Endothelial cell of umbilical vein (primary cell): Measurements from ENCODE around the gene MSMB. TPM values are rescaled to one million over a fixed set of nuclear protein-coding genes. Genes with fewer than 3 reads are reported as not detected.
A peak's percentile ranks its signal among the peaks of the same experiment; 100 is the strongest.

Experiments used
- BruUV-seq: library from RNA; stranded (reverse); fragments of 400-500 nt; replicated peaks from 2 replicates; lab custom pipeline; 2021; lab: Mats Ljungman, UMichigan
- CTCF ChIA-PET: fragments of 300-600, 350-600 bp; sonication (Branson Sonifier 250); formaldehyde crosslinking; loops from one replicate; lab custom pipeline; 2021; ENCODE audit warnings: antibody characterized with exemption, inconsistent platforms; lab: Charles Lee
- POLR2A ChIA-PET: fragments of 300-600, 350-600 bp; sonication (Branson Sonifier 250); formaldehyde crosslinking; loops from one replicate; lab custom pipeline; 2021; ENCODE audit warnings: antibody characterized with exemption, inconsistent platforms; lab: Charles Lee
- DNase-seq: peaks from one replicate; pipeline ENCODE4 v3.0.0-alpha.2; 2011; ENCODE audit warnings: low read depth, low spot score
- FAIRE-seq: peaks from 2 replicates; lab custom pipeline; 2011; peaks lifted over from hg19 to GRCh38; lab: Jason Lieb, UNC
- H2AFZ ChIP-seq: 2 replicates; pipeline ENCODE4 v1.6.0; 2012; ENCODE audit warnings: low read depth, low read length, control low read depth, inconsistent platforms
- H3K27ac ChIP-seq: 2 replicates; pipeline ENCODE4 v1.5.1; 2011; ENCODE audit warnings: low read depth, mild to moderate bottlenecking, control low read depth, low read length, moderate library complexity; ENCODE audit not compliant: insufficient read depth
- H3K27me3 ChIP-seq, 2 experiments: 2 replicates each; pipeline versions ENCODE4 v1.6.0 to v1.6.1; 2011; ENCODE audit warnings: low read length in 2 of 2, mixed read lengths in 1 of 2; ENCODE audit not compliant: control insufficient read depth in 2 of 2, insufficient read depth in 2 of 2
- H3K36me3 ChIP-seq, 2 experiments: 2 replicates in 1 of 2; 3 replicates in 1 of 2; pipeline ENCODE4 v1.5.1; 2011; ENCODE audit warnings: low read length in 2 of 2, mild to moderate bottlenecking in 1 of 2, moderate library complexity in 1 of 2; ENCODE audit not compliant: control insufficient read depth in 2 of 2, insufficient read depth in 2 of 2; ENCODE audit errors: extremely low read depth in 1 of 2
- H3K4me1 ChIP-seq: 3 replicates; pipeline ENCODE4 v1.5.1; 2011; ENCODE audit warnings: mild to moderate bottlenecking, low read length; ENCODE audit not compliant: control insufficient read depth, insufficient read depth; ENCODE audit errors: extremely low read depth
- H3K4me2 ChIP-seq: 2 replicates; pipeline ENCODE4 v1.6.1; 2011; ENCODE audit warnings: low read length, control low read depth, mixed read lengths; ENCODE audit not compliant: insufficient read depth
- H3K4me3 ChIP-seq, 3 experiments: fragments of 200-600 bp in 1 of 3; sonication (generic), shearing (Covaris generic) in 1 of 3; replicated peaks in 1 of 3; 2 replicates each; pipeline ENCODE4 v1.5.1; 2011 to 2016; ENCODE audit warnings: control low read depth in 3 of 3, low read length in 3 of 3, mild to moderate bottlenecking in 2 of 3, inconsistent platforms in 1 of 3, low read depth in 1 of 3, moderate library complexity in 1 of 3; ENCODE audit not compliant: insufficient read depth in 1 of 3
- H3K79me2 ChIP-seq: 2 replicates; pipeline ENCODE4 v1.6.0; 2012; ENCODE audit warnings: low read length, inconsistent platforms; ENCODE audit not compliant: control insufficient read depth, insufficient read depth
- H3K9ac ChIP-seq: replicated peaks from 2 replicates; pipeline ENCODE3; 2011; ENCODE audit warnings: low read length, control low read depth; ENCODE audit not compliant: insufficient read depth; ENCODE audit errors: extremely low read depth
- H3K9me1 ChIP-seq: replicated peaks from 3 replicates; pipeline ENCODE4 v1.6.0; 2011; ENCODE audit warnings: mild to moderate bottlenecking, low read length; ENCODE audit not compliant: control insufficient read depth, insufficient read depth; ENCODE audit errors: extremely low read depth
- H3K9me3 ChIP-seq: replicated peaks from 2 replicates; pipeline ENCODE4 v1.5.1; 2012; ENCODE audit warnings: low read length, inconsistent platforms; ENCODE audit not compliant: control insufficient read depth, insufficient read depth
- H4K20me1 ChIP-seq: replicated peaks from 2 replicates; pipeline ENCODE3; 2011; ENCODE audit warnings: mild to moderate bottlenecking, low read length; ENCODE audit not compliant: control insufficient read depth, insufficient read depth; ENCODE audit errors: extremely low read depth
- EZH2 ChIP-seq: IDR thresholded peaks from 2 replicates; pipeline ENCODE4 v1.6.1; 2012; ENCODE audit warnings: borderline replicate concordance, low read depth, mild to moderate bottlenecking, moderate library complexity, low read length, inconsistent platforms; ENCODE audit not compliant: severe bottlenecking
- FOS ChIP-seq: IDR thresholded peaks from 2 replicates; pipeline ENCODE4 v1.6.1; 2011; ENCODE audit warnings: mild to moderate bottlenecking, low read length, moderate library complexity, borderline replicate concordance; ENCODE audit not compliant: insufficient read depth
- GATA2 ChIP-seq: IDR thresholded peaks from 2 replicates; pipeline ENCODE4 v1.7.0; 2011; ENCODE audit warnings: low read depth, mild to moderate bottlenecking, moderate library complexity, mixed read lengths, low read length; ENCODE audit not compliant: insufficient read length, insufficient read depth
- JUN ChIP-seq: IDR thresholded peaks from 2 replicates; pipeline ENCODE4 v1.6.1; 2011; ENCODE audit warnings: borderline replicate concordance, low read depth; ENCODE audit not compliant: insufficient read length, insufficient read depth
- MAX ChIP-seq: IDR thresholded peaks from 2 replicates; pipeline ENCODE4 v1.6.1; 2011; ENCODE audit not compliant: insufficient read depth, insufficient read length
- MYC ChIP-seq: IDR thresholded peaks from one replicate; pipeline ENCODE4 v1.6.1; 2011; ENCODE audit warnings: mild to moderate bottlenecking, low read depth, low read length
- POLR2A ChIP-seq: IDR thresholded peaks from 2 replicates; pipeline ENCODE4 v1.6.1; 2012; ENCODE audit warnings: low read depth, mild to moderate bottlenecking, control low read depth, low read length
- POLR2AphosphoS5 ChIP-seq: IDR thresholded peaks from 2 replicates; pipeline ENCODE4 v1.6.1; 2012; ENCODE audit warnings: low read depth, mild to moderate bottlenecking, control low read depth, low read length, moderate library complexity; ENCODE audit not compliant: insufficient read depth
- dilution Hi-C: fragments of 300-500 bp; cut with MboI; formaldehyde crosslinking; loops from one replicate; pipeline ENCODE4 v1.15.0; 2019; ENCODE audit warnings: low sequenced_read_pairs; ENCODE audit not compliant: extremely low pct_ligation_motif_present
- intact Hi-C: fragments of 100-400 bp; cut with micrococcal nuclease; formaldehyde crosslinking; loops from one replicate; pipeline ENCODE4 v1.10.0; 2022
- polyA plus RNA-seq, 4 experiments: library from polyadenylated mRNA; depleted of rRNA in 3 of 4; stranded (reverse) in 3 of 4; unstranded in 1 of 4; fragments of >200 nt; gene quantifications; 2 replicates each; pipeline versions ENCODE4 v1.2.1 to v1.2.3, GENCODE V29; 2011 to 2012; ENCODE audit warnings: missing spikeins in 1 of 4
- total RNA-seq: library from RNA; stranded (reverse); gene quantifications from 2 replicates; pipeline ENCODE4 v1.2.3, GENCODE V29; 2021
- TF ChIP-seq, protein P1 (sequence below), 2 donors: IDR thresholded peaks; 1 replicate in 1 of 2; 2 replicates in 1 of 2; pipeline ENCODE4 v1.5.1; 2011; ENCODE audit warnings: low read length in 2 of 2, mild to moderate bottlenecking in 2 of 2, moderate library complexity in 2 of 2, control low read depth in 1 of 2, inconsistent platforms in 1 of 2, low read depth in 1 of 2; ENCODE audit not compliant: insufficient read depth in 1 of 2; ENCODE audit errors: extremely low read depth in 1 of 2

MSMB gene
- total and polyA plus RNA-seq, 2 donors (not counting 3 experiments of a cell fraction or from before 2014, with no cell fraction given) = not detected

DNA sequence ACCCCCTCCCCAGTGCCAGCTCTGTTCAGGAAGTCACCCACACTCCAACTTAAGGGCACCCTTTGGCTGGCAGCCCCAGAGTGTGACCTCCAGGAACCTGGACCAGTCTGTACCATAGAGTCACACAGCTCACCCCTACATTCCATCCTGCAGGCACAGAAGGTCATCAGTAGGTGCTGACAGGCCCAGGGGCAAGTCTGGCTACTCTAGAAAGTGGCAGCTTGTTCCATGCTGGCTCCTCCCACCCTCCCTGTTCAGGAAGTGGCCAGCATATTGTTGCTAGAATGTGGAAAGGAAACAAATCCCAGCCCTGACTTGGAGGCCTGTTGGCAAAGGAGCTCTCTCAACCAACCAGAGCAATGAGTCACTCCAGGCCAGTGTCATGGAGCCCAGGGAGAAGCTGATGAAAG, 12.5 kb downstream of the MSMB start:
- Histone ChIP-seq H3K4me1 (peaks cover 38% of the 10 kb centered on the region), H3K9me3 (no peaks in the 10 kb centered on the region), H3K36me3 (no peaks in the 10 kb centered on the region), H2AFZ (peak overlapping the region; percentile 85), H3K27ac (peak overlapping the region; percentile 15), H4K20me1 (no peaks in the 10 kb centered on the region), H3K4me2 (no peak overlapping the region), H3K9me1 (no peaks in the 10 kb centered on the region), H3K9ac (no peak overlapping the region), H3K4me3 (no peak overlapping the region), H3K27me3 (peaks cover 0 to 2% of the 10 kb centered on the region in 2 experiments), H3K79me2 (peaks cover 15% of the 10 kb centered on the region)
- peak; percentile 79 for DNase-seq
- dilution Hi-C loops (no loop called here), intact Hi-C loops (no loop called here)
- ChIA-PET CTCF (interaction anchor here (1.2 to 1.5 kb wide), 3 partner anchors 10 to 798 kb away, joined by 3 to 5 read pairs (median 4); no protein-coding TSS in a partner anchor), POLR2A (interaction anchor here (0.6 to 0.7 kb wide), 2 partner anchors 10 to 258 kb away, joined by 3 to 5 read pairs; no protein-coding TSS in a partner anchor)
- FAIRE-seq = no peak
- TF ChIP-seq JUN (peak; percentile 55), FOS (peak; percentile 75), EZH2 (no peak)
- no TSS peak for BruUV-seq

- Histone ChIP-seq H3K4me3 (no peak overlapping the region), H3K4me1 (peaks cover 46% of the 10 kb centered on the region), H3K36me3 (peaks cover 0 to 3% of the 10 kb centered on the region in 2 experiments), H3K27me3 (no peaks in the 10 kb centered on the region), H4K20me1 (no peaks in the 10 kb centered on the region), H3K4me2 (no peak overlapping the region), H3K9me3 (no peaks in the 10 kb centered on the region), H2AFZ (peak overlapping the region; percentile 3), H3K27ac (no peak overlapping the region), H3K9ac (no peak overlapping the region), H3K79me2 (peaks cover 33% of the 10 kb centered on the region), H3K9me1 (no peaks in the 10 kb centered on the region)
- intact Hi-C loops (loop anchor here (2.0 kb wide), 1 partner anchor 65 kb away; no protein-coding TSS in a partner anchor), dilution Hi-C loops (no loop called here)
- BruUV-seq = no TSS peak
- no peak for FAIRE-seq
- TF ChIP-seq, protein P1, sequence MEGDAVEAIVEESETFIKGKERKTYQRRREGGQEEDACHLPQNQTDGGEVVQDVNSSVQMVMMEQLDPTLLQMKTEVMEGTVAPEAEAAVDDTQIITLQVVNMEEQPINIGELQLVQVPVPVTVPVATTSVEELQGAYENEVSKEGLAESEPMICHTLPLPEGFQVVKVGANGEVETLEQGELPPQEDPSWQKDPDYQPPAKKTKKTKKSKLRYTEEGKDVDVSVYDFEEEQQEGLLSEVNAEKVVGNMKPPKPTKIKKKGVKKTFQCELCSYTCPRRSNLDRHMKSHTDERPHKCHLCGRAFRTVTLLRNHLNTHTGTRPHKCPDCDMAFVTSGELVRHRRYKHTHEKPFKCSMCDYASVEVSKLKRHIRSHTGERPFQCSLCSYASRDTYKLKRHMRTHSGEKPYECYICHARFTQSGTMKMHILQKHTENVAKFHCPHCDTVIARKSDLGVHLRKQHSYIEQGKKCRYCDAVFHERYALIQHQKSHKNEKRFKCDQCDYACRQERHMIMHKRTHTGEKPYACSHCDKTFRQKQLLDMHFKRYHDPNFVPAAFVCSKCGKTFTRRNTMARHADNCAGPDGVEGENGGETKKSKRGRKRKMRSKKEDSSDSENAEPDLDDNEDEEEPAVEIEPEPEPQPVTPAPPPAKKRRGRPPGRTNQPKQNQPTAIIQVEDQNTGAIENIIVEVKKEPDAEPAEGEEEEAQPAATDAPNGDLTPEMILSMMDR (IDR thresholded peaks at IDR 0.05; ENCODE audit: extremely low read depth in 1 of 2, insufficient read depth in 1 of 2, low read depth in 1 of 2, low read length in 2 of 2) = no peak
- TF ChIP-seq JUN (no peak), MAX (no peak), POLR2A (no peak), GATA2 (no peak), FOS (no peak), MYC (no peak), EZH2 (no peak), POLR2AphosphoS5 (no peak)
- CTCF ChIA-PET = interaction anchor here (1.0 kb wide), 1 partner anchor 8 kb away, joined by 3 read pairs; no protein-coding TSS in a partner anchor
- POLR2A ChIA-PET = no interaction called here
- peak; percentile 20 for DNase-seq
Measured at GRCh38 chr10:46031648-46032532, 14.2 kb downstream of the MSMB start.
